Progenitor cell of endocrine pancreas (in vitro differentiated cells): ENCODE measurements around the gene RCE1. TPM values are rescaled to one million over a fixed set of nuclear protein-coding genes. Genes with fewer than 3 reads are reported as not detected.

Experiments
- DNase-seq: peaks from one replicate; pipeline ENCODE4 v3.0.0; 2021; ENCODE audit warnings: low spot score; ENCODE audit not compliant: unreplicated experiment
- H3K27ac Mint-ChIP-seq: 2 replicates; pipeline ENCODE4 v1.8.0; 2021; ENCODE audit warnings: mild to moderate bottlenecking, moderate library complexity, mixed read lengths
- H3K27me3 Mint-ChIP-seq: 2 replicates; pipeline ENCODE4 v1.8.0; 2021; ENCODE audit warnings: mixed read lengths
- H3K36me3 Mint-ChIP-seq: 2 replicates; pipeline ENCODE4 v1.8.0; 2022; ENCODE audit warnings: mixed read lengths; ENCODE audit not compliant: insufficient read depth
- H3K4me1 Mint-ChIP-seq: 2 replicates; pipeline ENCODE4 v1.8.0; 2021; ENCODE audit warnings: low read depth, mixed read lengths
- H3K4me3 Mint-ChIP-seq: 2 replicates; pipeline ENCODE4 v1.8.0; 2021; ENCODE audit warnings: low read depth, mild to moderate bottlenecking, moderate library complexity, mixed read lengths
- H3K9me3 Mint-ChIP-seq: 2 replicates; pipeline ENCODE4 v1.8.0; 2021; ENCODE audit warnings: low read depth, mixed read lengths
- total RNA-seq: library from RNA; stranded (reverse); gene quantifications from 2 replicates; pipeline ENCODE4 v1.2.1, GENCODE V29; 2021
- TF ChIP-seq, protein P1 (sequence below): fragments of 200-600 bp; sonication (generic); IDR thresholded peaks from one replicate; pipeline ENCODE4 v1.5.0; 2021; ENCODE audit warnings: antibody characterized with exemption, mild to moderate bottlenecking; ENCODE audit not compliant: unreplicated experiment

RCE1 gene
- total RNA-seq, 1 donor from 2014 or later = 33.3 TPM

DNA sequence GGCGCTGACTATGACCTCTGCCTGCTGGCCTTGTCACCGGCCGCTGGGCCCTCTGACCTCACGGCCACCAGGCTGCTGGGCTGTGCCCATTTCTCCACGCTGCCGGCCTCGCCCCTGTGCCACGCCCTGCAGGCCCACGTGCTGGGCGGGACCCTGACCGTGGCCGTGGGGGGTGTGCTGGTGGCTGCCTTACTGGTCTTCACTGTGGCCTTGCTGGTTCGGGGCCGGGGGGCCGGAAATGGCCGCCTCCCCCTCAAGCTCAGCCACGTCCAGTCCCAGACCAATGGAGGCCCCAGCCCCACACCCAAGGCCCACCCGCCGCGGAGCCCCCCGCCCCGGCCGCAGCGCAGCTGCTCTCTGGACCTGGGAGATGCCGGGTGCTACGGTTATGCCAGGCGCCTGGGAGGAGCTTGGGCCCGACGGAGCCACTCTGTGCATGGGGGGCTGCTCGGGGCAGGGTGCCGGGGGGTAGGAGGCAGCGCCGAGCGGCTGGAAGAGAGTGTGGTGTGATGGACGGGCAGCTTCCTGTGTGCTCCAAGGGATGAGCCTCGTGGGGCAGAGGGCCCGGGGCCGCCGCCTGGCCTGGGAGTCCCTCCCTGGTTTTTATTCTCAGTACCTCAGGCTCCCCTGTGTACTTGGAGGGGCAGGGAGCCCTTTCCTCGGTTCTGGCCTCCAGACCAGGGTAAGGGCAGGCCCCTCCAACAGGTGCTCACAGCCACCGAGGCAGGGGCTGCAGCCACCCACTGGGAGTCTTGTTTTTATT, 16.6 kb downstream of the RCE1 start:
- peaks cover 5% of the 10 kb centered on the region for H3K4me1 Mint-ChIP-seq
- H3K27ac Mint-ChIP-seq = no peak overlapping the region
- H3K9me3 Mint-ChIP-seq = no peaks in the 10 kb centered on the region
- H3K4me3 Mint-ChIP-seq = no peak overlapping the region
- no peaks in the 10 kb centered on the region for H3K36me3 Mint-ChIP-seq
- no peak for DNase-seq
- TF ChIP-seq, protein P1, sequence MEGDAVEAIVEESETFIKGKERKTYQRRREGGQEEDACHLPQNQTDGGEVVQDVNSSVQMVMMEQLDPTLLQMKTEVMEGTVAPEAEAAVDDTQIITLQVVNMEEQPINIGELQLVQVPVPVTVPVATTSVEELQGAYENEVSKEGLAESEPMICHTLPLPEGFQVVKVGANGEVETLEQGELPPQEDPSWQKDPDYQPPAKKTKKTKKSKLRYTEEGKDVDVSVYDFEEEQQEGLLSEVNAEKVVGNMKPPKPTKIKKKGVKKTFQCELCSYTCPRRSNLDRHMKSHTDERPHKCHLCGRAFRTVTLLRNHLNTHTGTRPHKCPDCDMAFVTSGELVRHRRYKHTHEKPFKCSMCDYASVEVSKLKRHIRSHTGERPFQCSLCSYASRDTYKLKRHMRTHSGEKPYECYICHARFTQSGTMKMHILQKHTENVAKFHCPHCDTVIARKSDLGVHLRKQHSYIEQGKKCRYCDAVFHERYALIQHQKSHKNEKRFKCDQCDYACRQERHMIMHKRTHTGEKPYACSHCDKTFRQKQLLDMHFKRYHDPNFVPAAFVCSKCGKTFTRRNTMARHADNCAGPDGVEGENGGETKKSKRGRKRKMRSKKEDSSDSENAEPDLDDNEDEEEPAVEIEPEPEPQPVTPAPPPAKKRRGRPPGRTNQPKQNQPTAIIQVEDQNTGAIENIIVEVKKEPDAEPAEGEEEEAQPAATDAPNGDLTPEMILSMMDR = no peak
- H3K27me3 Mint-ChIP-seq = no peaks in the 10 kb centered on the region

DNA sequence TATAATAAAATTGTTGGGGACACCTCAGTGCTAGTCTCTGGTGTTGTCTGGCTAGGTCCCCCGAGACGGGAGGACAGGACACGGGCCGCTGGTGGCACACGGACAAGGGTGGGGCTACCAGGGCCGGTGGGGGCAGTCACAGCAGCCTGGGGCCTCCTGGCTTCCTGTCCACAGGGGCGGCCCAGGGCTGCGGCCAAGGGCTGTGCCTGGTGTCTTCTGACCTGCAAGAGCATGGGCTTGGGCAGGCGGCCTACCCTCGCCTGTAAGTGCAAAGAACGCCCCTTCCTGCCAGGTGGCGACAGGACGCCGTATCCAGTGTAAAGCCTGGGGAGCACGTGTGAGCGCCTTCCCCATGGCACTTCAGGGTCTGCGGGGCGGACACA, 17.2 kb downstream of the RCE1 start:
- Mint-ChIP-seq H3K27ac (no peak overlapping the region), H3K27me3 (no peaks in the 10 kb centered on the region), H3K9me3 (no peaks in the 10 kb centered on the region), H3K4me3 (no peak overlapping the region), H3K36me3 (no peaks in the 10 kb centered on the region), H3K4me1 (peaks cover 4% of the 10 kb centered on the region)
- TF ChIP-seq, protein P1 = no peak
- no peak for DNase-seq

DNA sequence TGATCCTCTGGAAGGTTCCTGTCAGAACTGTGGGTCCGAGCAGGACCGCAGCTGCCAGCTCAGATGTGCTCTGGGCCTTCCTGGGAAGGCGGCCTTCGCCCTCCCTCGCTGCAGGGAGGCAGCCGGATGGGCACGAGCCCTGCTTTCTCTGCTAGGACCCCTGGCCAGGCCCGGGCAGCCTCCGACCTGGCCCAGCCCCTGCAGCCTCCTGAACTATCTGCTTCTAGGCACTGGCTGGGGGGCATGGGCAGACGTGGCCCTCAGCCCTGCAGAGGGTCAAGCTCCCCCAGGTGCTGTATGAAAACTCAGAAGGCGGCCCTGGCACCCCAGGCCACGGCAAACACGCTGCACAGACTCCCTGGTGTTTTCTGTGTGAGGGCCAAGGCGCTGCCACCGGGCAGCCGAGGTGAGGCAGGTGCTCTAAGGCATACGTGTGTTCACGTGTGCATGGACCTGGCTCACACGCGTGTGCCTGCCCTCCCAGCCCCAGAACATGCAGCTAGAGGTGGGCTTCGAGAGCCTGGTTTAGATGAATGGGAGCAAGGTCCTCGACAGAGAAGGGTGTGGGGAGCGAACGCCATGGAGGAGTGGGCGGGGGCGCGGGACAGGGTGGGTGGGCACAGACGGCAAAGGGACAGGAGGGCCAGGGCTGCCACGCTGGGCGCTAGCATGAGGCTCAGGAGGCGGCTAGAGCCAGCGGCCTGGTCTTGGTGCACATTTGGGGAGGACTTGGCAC, 18.0 kb downstream of the RCE1 start:
- Mint-ChIP-seq H3K4me3 (no peak overlapping the region), H3K9me3 (no peaks in the 10 kb centered on the region), H3K36me3 (no peaks in the 10 kb centered on the region), H3K4me1 (no peaks in the 10 kb centered on the region), H3K27ac (no peak overlapping the region), H3K27me3 (no peaks in the 10 kb centered on the region)
- no peak for DNase-seq
- TF ChIP-seq, protein P1 = no peak

DNA sequence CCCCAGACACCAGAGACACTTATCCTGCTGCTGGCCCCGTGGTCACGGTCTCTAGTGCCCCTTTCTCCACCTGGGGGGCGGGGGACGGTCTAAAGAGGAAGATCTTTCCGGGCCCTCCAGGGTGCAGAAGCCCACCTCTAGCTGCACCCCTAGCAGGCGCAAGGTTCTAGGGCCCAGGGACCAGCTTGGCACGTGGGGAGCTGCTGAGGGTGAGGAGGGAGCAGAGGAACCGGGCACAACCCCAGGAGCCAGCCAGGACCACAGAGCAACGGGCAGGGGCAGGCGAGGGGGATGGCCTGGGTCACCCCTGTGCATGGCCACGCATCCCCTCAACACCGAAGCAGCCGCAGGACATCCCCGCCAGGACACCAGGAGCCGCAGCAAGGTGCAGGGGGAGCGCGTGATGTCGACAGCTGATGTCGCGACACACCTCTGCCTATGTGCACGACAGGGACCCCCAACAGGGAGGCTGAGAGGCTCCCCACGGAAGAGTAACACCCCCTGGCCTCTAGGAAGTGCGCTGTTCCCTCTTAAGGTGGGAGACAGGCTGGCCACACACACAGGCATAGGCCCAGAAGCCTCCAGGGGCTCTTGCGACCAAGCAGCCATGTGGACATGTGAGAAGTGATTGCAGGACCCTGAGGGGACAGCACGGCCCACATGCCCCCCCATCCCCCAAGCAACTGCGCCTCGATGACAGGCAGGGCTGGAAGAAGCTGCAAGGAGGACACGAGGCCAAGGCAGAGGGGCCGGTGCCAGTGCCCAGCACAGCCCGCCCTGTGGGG, 18.7 kb downstream of the RCE1 start:
- no peaks in the 10 kb centered on the region for H3K36me3 Mint-ChIP-seq
- no peaks in the 10 kb centered on the region for H3K27me3 Mint-ChIP-seq
- no peak overlapping the region for H3K4me3 Mint-ChIP-seq
- no peak overlapping the region for H3K27ac Mint-ChIP-seq
- DNase-seq = no peak
- TF ChIP-seq, protein P1 = no peak
- no peaks in the 10 kb centered on the region for H3K4me1 Mint-ChIP-seq
- no peaks in the 10 kb centered on the region for H3K9me3 Mint-ChIP-seq

DNA sequence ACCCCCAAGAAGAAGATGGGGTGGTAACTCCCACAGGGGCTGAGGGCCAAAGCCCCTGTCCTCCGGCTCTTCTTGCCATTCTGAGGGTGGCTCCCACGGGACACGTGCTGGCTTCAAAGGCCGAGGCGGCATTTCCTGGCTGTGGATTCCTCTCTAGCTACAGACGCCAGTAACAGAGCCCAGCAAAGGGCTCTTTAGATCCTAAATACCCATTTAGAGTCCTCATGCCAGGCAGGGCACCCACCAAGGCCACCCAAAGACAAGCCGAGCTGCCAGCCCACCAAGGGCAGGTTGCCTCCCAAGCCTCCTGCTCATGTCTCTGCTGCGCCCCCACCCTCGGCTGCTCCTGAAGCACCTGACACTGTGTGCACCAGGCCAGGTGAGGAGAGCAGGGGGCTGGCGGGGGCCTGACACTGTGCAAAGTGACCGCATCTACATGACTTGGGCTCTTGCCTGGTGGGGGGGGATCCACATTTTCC, 19.4 kb downstream of the RCE1 start:
- DNase-seq = no peak
- H3K4me3 Mint-ChIP-seq = no peak overlapping the region

More for the DNA sequence above, 19.4 kb downstream of the RCE1 start:
- Mint-ChIP-seq H3K27ac (no peak overlapping the region), H3K9me3 (no peaks in the 10 kb centered on the region), H3K27me3 (no peaks in the 10 kb centered on the region), H3K4me1 (no peaks in the 10 kb centered on the region), H3K36me3 (no peaks in the 10 kb centered on the region)
- TF ChIP-seq, protein P1 = no peak
